Brain microvascular endothelial cell (primary cell): ENCODE measurements around the gene PAGE4.

Experiments
- DNase-seq: peaks from one replicate; pipeline ENCODE4 v3.0.0-alpha.2; 2020
- H3K27ac ChIP-seq: fragments of 250-450 bp; sonication (Bioruptor Pico); 2 replicates; pipeline ENCODE4 v1.5.1; 2020; ENCODE audit warnings: mild to moderate bottlenecking, moderate library complexity
- H3K27me3 ChIP-seq: fragments of 250-450 bp; sonication (Bioruptor Pico); replicated peaks from 2 replicates; pipeline ENCODE4 v1.5.1; 2020; ENCODE audit warnings: mild to moderate bottlenecking
- H3K36me3 ChIP-seq: fragments of 250-450 bp; sonication (Bioruptor Pico); replicated peaks from 2 replicates; pipeline ENCODE4 v1.5.1; 2020; ENCODE audit warnings: mild to moderate bottlenecking
- H3K4me3 ChIP-seq: 2 replicates; pipeline ENCODE4 v1.5.1; 2011; ENCODE audit warnings: low read depth, mild to moderate bottlenecking, control low read depth, low read length, moderate library complexity
- in situ Hi-C: cut with HindIII; loops from 2 replicates; pipeline ENCODE4 v1.10.0; 2017; ENCODE audit warnings: low sequenced_read_pairs, low pct_ligation_motif_present
- TF ChIP-seq, protein P1 (sequence below): IDR thresholded peaks from 2 replicates; pipeline ENCODE4 v1.5.1; 2011; ENCODE audit warnings: low read depth, mild to moderate bottlenecking, moderate library complexity, low read length, control low read depth, inconsistent platforms; ENCODE audit errors: missing control alignments

PAGE4 gene

DNA sequence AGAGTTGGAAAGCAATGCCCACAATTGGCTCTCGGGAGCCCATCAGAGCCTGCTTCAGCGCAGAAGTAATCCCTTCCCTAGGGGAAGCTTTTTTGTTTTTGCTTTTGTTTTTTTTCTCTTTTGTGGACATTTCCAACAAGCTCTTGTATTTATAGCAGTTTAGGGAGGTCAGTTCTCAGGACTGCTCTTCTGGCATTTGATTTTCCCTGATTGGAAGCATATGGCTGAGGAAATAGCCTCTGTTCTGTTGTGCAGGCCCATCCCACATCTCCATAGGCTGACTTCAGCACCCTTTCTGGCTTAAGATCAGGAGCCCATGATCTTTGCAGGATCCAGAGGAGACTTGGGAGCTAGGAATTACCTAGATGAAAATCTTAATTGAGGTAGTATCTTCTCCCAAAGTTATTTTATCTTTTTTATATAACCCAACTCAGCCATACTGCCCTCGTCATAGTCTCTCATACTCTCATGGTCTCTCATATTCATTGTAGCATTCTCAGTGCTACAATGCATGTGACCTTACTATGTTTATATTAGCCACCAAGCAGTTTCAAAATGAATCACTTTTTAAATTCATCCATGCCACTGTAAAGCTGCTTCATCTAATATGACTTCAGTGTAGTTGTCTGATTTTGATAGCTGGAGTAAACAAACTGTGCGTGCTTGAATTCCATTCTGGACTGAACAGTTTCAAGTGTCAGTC, 16.7 kb downstream of the PAGE4 start:
- Histone ChIP-seq H3K27ac (no peak overlapping the region), H3K27me3 (no peaks in the 10 kb centered on the region), H3K36me3 (no peaks in the 10 kb centered on the region), H3K4me3 (no peak overlapping the region)
- no peak for DNase-seq
- in situ Hi-C loops, result no loop called here
- TF ChIP-seq, protein P1, sequence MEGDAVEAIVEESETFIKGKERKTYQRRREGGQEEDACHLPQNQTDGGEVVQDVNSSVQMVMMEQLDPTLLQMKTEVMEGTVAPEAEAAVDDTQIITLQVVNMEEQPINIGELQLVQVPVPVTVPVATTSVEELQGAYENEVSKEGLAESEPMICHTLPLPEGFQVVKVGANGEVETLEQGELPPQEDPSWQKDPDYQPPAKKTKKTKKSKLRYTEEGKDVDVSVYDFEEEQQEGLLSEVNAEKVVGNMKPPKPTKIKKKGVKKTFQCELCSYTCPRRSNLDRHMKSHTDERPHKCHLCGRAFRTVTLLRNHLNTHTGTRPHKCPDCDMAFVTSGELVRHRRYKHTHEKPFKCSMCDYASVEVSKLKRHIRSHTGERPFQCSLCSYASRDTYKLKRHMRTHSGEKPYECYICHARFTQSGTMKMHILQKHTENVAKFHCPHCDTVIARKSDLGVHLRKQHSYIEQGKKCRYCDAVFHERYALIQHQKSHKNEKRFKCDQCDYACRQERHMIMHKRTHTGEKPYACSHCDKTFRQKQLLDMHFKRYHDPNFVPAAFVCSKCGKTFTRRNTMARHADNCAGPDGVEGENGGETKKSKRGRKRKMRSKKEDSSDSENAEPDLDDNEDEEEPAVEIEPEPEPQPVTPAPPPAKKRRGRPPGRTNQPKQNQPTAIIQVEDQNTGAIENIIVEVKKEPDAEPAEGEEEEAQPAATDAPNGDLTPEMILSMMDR, result no peak

DNA sequence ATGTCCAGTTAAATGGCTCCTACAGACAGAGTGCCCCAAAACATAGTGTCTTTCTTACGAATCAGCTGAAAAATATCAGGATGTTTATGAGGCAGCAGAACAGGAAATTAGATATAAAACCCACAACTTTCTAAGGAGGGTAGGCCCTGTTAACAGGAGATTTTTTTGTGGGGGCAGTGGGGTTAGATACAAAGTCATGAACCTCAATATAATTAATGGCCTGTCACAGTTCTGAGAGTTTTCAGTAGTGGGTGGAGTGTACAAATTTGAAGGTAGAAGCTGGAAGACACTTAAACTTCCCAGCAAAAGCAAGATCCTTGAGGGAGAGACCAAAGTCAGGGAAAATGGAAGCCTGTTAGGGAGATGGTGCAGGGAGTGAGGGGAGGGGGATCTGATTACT, 17.4 kb downstream of the PAGE4 start:
- Histone ChIP-seq H3K27me3 (no peaks in the 10 kb centered on the region), H3K27ac (no peak overlapping the region), H3K4me3 (no peak overlapping the region), H3K36me3 (no peaks in the 10 kb centered on the region)
- no peak for DNase-seq
- TF ChIP-seq, protein P1, result no peak
- in situ Hi-C loops, result no loop called here

GRCh38 chrX:49848275-49848674, 19.2 kb downstream of the PAGE4 start:
- in situ Hi-C loops, result no loop called here
- TF ChIP-seq, protein P1, result no peak
- Histone ChIP-seq H3K27me3 (no peaks in the 10 kb centered on the region), H3K4me3 (no peak overlapping the region), H3K36me3 (no peaks in the 10 kb centered on the region), H3K27ac (no peak overlapping the region)
- DNase-seq, result no peak

- Histone ChIP-seq H3K27ac (no peak overlapping the region), H3K27me3 (no peaks in the 10 kb centered on the region), H3K36me3 (no peaks in the 10 kb centered on the region), H3K4me3 (no peak overlapping the region)
- no peak for DNase-seq
- TF ChIP-seq, protein P1, result no peak
- in situ Hi-C loops, result no loop called here
Measured at GRCh38 chrX:49850028-49850427, 20.9 kb downstream of the PAGE4 start.

GRCh38 chrX:49853661-49854060, 24.6 kb downstream of the PAGE4 start:
- Histone ChIP-seq H3K4me3 (no peak overlapping the region), H3K27me3 (no peaks in the 10 kb centered on the region), H3K27ac (no peak overlapping the region), H3K36me3 (no peaks in the 10 kb centered on the region)
- TF ChIP-seq, protein P1, result no peak
- in situ Hi-C loops, result no loop called here
- no peak for DNase-seq

- Histone ChIP-seq H3K27me3 (no peaks in the 10 kb centered on the region), H3K4me3 (no peak overlapping the region), H3K27ac (no peak overlapping the region), H3K36me3 (no peaks in the 10 kb centered on the region)
- no peak for DNase-seq
- in situ Hi-C loops, result no loop called here
- TF ChIP-seq, protein P1, result no peak
Measured at GRCh38 chrX:49856819-49857218, 27.7 kb downstream of the PAGE4 start.
